GM19372 (cell line): ENCODE measurements around the gene MTERF4.

Source experiments
- ATAC-seq: cut with Tn5 transposase; IDR thresholded peaks from one replicate; pipeline ENCODE4 v1.9.1; 2021; ENCODE audit warnings: mild to moderate bottlenecking, low read depth, moderate library complexity; ENCODE audit not compliant: unreplicated experiment

The MTERF4 gene

GRCh38 chr2:241102239-241102803 is at the start of gene MTERF4:
Gene MTERF4 (minus strand): TSS chr2:241102287. CDS start chr2:241102273, 14 bp downstream.
- peak; percentile 89 for ATAC-seq

GRCh38 chr2:241150660-241151530 is 48.8 kb upstream of the MTERF4 start:
- ATAC-seq: no peak

GRCh38 chr2:241149925-241150659 is 48.0 kb upstream of the MTERF4 start, which contains the start of gene PPP1R7:
Gene PPP1R7 (plus strand): TSS chr2:241150467. CDS start chr2:241150496, 29 bp downstream.
- ATAC-seq: peak; percentile 67

GRCh38 chr2:241149675-241149924 is 47.5 kb upstream of the MTERF4 start:
- peak; percentile 9 for ATAC-seq

GRCh38 chr2:241148891-241149674 is 47.0 kb upstream of the MTERF4 start, which contains the start of gene PASK:
Gene PASK (minus strand): TSS chr2:241149472. CDS start chr2:241143032, 6,440 bp downstream.
- ATAC-seq: peak; percentile 67

GRCh38 chr2:241148239-241148638 is 46.2 kb upstream of the MTERF4 start:
- no peak for ATAC-seq

- ATAC-seq: no peak
These were observed 45.2 kb upstream of the MTERF4 start for GRCh38 chr2:241147336-241147735.

- no peak for ATAC-seq
These were observed 44.2 kb upstream of the MTERF4 start for GRCh38 chr2:241146286-241146685.

- ATAC-seq: no peak
These were observed 40.5 kb upstream of the MTERF4 start for GRCh38 chr2:241142593-241142992.

GRCh38 chr2:241142063-241142462 is 40.0 kb upstream of the MTERF4 start:
- ATAC-seq: no peak

- ATAC-seq: no peak
These were observed 39.2 kb upstream of the MTERF4 start for GRCh38 chr2:241141214-241141770.

GRCh38 chr2:241140445-241140840 is 38.4 kb upstream of the MTERF4 start:
- ATAC-seq: no peak

- ATAC-seq: no peak
These were observed 37.7 kb upstream of the MTERF4 start for GRCh38 chr2:241139531-241140444.

GRCh38 chr2:241138471-241138870 is 36.4 kb upstream of the MTERF4 start:
- no peak for ATAC-seq

GRCh38 chr2:241137276-241138190 is 35.4 kb upstream of the MTERF4 start:
- ATAC-seq: no peak

GRCh38 chr2:241136661-241137260 is 34.7 kb upstream of the MTERF4 start:
- no peak for ATAC-seq

- no peak for ATAC-seq
These were observed 34.1 kb upstream of the MTERF4 start for GRCh38 chr2:241136191-241136590.

GRCh38 chr2:241135737-241136136 is 33.6 kb upstream of the MTERF4 start:
- ATAC-seq: no peak
